CD4-positive, alpha-beta T cell treated with Interleukin-6 for 4 hours (primary cell): ENCODE results near the gene SRCIN1.
A peak's percentile ranks its signal among the peaks of the same experiment; 100 is the strongest.

Source experiments
- DNase-seq: peaks from one replicate; pipeline ENCODE4 v3.0.0-alpha.2; 2020; ENCODE audit warnings: mixed read lengths

SRCIN1 gene

DNA sequence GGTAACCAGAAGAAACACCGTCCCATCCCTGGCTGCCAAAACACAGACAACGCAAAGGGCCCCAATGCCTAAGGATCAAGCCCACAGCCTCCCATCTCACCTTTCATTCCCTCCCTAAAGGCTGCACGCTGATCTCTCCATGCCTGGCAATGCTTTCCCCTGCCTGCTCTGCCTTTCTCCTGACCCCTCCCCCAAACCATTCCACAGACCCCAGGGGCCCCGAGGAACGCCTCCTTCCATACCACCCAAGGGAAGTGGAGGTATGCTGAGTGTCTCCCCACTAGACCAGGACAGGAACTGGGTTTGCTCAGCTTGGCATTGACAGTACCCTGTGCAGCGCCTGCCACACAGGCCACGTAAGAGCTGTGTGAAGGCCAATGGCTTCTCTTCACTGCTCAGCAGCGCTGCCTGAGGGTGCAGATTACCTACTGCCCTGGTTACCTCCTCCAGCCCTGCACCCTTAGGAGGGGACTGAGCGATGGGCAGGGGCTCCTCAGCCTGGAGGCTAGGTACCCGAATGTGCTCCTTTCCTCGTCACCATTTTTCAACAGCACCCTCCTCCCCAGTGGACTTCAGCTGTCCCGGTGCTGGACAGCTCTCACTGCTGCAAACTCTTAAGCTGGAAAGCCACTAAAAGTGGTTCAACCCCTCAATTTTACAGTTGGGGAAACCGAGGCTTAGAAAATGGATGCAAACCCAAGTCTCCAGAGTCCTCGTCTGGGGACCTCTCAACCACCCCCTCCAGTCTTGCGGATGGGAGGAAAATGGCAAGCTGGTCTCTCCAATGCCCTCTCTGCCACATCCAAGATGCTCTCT, 45.0 kb downstream of the SRCIN1 start:
- DNase-seq, result peak; percentile 14

DNA sequence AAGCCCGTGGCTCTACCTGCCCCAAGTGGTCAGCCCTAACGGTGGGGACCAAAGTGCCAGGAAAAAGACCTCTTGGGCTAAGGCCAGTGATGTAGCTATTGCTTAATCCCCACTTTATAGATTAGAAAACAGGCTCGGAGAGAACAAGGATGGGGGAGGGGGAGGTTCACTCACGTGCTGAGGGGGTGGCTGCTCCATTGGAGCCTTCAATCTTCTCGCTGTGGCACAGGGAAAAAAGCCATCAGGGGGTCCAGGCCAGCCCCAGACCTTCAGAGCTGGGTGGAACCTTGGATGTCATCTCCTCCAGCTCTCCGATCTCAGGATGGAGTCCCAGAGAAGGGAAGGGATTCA, 45.9 kb downstream of the SRCIN1 start:
- DNase-seq, result no peak

DNA sequence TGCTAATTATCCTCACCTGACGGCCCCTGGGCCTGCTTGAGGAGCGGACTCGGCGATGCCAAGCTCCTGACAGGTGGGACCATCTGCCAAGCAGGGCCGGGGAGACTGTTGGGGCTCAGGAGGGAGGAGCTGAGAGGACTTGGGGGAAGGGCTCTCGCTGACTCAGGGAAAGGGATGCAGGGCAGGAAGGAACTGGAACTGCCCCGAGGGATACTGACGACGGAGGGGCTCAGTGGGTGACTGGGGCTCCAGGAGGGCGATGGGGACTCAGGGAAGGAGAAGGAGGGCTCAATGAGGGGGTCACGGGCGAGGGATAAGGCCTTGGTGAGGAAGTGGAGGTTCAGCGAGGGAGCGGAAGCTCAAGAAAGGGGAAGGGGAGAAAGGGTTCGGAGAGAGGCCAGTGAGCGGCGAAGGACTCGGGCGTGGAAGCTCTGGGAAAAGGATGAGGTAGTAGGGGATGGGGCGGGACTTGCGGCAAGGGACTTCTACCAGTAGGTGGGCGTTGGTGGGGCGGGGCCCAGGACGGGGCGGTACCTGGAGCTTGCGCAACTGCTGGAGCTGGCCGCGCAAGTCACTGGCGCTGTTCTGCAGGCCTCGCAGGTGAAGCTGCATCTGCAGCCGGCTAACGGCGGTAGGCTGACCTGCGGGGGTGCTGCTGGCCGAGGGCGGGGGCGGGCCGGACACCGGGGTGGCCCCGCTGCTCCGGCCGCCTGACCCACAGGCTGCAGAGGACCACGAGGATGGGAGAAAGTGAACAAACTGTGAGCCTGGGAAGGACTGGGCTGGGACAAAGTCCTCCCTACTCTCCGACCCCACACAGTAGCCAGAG, 46.5 kb downstream of the SRCIN1 start:
- peak; percentile 94 for DNase-seq

- DNase-seq, result no peak
Observed at GRCh38 chr17:38558728-38559050, 47.1 kb downstream of the SRCIN1 start.

GRCh38 chr17:38557836-38558727, 47.7 kb downstream of the SRCIN1 start:
- peak; percentile 94 for DNase-seq

DNA sequence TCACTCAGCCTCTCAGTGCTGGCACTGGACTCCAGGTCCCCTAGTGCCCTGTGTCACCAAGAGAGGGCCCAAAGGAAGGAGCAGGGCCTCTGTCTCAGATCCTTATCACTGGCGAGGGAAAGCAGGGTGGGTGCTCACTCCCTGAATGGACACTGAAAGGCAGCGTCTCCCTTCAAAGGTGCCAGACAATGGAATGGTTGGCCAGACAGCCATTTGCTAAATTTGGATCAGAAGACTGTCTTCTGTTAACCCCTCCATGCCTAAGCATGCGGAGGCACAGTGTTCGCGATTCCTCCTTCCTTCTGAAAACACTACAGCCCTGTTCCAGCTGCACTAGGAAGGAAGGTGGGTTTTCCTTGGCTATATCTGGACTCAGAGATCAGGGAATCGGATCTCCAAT, 48.4 kb downstream of the SRCIN1 start:
- no peak for DNase-seq

DNA sequence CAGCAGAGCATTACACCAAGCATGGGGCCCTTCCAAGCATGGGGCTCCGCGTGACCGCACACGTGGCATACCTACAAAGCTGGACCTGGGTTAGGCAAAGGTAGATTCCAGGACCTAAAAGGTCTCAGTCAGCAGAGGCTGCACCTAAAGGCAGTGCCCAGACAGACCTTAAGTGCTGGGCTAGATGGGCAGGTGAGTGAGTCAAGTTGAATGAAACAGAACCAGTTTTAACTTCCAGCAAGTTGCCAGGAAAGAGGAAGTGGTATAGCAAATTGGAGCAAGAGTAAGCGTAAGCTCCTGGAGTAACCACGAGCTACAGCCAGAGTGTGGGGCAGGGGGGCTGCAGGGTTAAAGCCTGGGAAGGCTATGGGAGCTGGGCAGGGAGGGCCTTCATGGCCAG, 49.5 kb downstream of the SRCIN1 start:
- DNase-seq, result no peak

GRCh38 chr17:38554430-38555350, 51.1 kb downstream of the SRCIN1 start:
- DNase-seq, result no peak

GRCh38 chr17:38552343-38552742, 53.4 kb downstream of the SRCIN1 start:
- DNase-seq, result no peak

- no peak for DNase-seq
Observed at GRCh38 chr17:38551121-38551520, 54.6 kb downstream of the SRCIN1 start.

- no peak for DNase-seq
Observed at GRCh38 chr17:38550661-38551060, 55.1 kb downstream of the SRCIN1 start.

DNA sequence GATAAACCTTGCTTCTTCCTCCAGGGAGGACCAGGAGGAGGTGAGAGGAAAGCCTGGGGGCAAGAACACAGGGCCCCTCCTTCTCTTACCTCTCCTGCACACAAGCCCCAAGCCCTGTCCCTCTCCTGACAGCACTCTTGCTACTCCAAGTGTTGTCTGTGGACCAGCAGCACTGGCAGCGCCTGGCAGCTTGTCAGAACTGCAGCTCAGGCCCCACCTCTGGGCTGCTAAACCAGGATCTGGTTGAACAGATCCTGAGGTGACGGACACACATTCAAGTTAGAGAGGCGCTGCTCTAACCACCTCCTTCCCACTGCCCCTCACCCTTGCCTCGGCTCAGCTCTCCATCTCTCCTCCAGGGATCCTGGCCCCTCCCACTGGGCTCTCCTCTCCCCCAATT, 56.5 kb downstream of the SRCIN1 start:
- no peak for DNase-seq

DNA sequence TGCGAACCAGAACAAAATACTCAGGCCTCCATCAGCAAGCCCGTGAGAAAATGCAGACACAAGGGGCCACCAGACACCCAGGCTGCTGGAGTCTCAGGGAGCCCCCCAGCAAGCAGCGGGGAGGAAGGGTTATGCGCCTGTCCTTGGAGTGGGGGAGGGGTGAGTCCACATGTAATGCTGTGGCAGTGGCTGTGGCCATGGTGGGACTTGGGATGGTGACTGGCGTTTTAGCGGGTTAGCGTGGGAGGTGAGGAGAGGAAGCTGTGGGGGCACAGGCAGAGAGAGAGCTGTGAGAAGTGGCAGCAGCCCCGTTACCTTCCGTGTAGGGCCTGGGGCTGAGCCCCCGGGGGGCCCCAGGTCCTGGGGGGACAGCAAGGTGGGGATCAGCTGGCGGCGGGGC, 58.3 kb downstream of the SRCIN1 start:
- no peak for DNase-seq

DNA sequence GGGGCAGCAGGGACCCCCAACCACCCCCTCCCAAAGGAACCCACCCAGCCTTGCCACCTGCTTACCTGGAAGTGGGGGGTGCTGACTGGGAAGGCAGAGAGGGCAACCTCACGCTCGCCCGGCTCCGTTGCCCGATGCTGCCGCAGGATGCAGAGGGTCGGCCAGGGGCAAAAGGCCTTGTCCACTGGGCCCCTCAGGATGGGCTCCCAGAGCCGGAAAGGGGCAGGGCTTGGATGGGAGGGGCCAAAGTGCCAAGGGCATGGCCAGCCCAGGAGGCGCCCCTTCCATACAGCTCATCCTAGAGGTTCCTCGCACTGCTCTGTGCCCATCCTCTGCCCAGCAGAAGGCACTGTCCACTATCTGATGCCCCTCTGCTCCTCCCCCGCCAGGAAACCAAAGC, 59.4 kb downstream of the SRCIN1 start:
- no peak for DNase-seq

GRCh38 chr17:38545531-38546225, 60.1 kb downstream of the SRCIN1 start:
- DNase-seq, result no peak

DNA sequence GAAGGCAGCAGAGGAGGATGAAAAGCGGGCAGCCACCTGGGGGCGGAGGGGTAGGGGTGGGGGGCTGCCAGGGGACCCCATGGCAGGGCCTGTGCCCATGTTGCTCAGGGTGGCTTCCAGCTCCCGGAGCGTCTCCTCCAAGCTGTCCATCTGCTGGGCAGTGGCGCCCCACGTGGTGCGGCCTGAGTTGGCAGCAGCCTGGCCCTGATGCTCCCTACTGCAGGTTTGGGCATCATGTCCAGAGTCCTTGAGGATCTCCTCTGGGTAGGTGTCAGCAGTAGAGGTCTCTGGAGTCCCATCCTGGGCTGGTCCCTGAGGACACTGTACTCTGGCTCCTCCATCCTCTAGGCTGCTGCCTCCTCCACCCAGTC, 60.9 kb downstream of the SRCIN1 start:
- DNase-seq, result no peak

GRCh38 chr17:38544175-38544838, 61.4 kb downstream of the SRCIN1 start:
- no peak for DNase-seq

DNA sequence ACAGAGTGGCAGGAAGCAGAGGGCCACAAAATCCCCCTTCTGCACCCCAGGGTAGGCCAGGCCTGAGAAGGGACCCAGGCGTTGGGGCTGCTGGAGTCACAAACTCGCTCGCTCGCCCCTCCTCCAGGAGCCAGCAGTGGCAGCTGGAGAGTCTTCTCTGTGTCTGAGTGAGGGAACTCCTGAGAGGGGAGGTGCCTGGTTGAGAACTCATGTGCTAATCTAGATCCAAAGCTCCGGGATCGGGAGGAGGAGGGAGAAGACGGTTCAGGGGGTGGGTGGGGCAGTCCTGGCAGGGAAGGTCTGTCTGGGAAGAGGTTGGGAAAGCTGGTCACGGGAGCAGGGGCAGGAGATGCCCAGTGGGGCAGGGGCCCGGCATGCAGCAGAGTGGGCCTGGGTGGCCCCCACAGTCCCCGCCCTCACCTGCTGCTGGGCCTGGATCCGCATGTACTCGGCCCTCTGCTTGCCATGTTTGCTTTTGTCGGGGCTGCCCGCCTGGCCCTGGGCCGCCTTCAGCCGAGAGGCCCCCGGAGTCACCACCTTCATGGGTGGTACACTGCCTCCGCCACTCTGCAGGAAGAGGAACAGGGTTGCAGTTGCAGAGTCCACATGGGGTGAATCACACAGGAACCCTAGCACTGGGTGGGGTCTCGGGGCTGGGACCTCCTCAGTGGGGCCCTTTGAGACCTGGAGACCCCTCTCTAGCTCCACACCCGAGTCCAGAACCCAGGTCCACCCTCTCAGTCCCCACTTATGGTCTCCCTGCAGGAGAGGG, 62.2 kb downstream of the SRCIN1 start:
- DNase-seq, result no peak

DNA sequence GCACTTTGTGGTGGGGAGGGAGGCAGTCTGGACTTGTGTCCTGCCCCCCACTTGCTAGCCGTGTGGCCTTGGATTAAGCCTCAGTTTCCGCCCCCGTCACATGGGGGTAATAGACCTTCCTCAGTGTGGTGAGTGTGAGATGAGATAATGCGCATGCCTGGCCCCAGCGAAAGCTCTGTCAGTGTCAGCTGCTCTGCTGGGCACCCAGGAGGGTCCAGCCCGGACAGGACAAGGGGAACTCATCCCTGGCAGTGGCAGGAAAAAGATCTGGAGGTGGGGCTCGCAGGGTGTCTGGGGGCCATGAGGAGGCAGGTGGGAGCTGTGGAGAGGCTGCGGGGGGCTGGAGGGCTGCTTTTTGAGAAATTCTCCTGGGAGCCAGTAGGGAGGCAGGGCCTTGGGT, 63.5 kb downstream of the SRCIN1 start:
- no peak for DNase-seq

- DNase-seq, result no peak
Observed at GRCh38 chr17:38541281-38541680, 64.5 kb downstream of the SRCIN1 start.
